HEK293 (cell line): Measurements from ENCODE around the gene PTPRN.

ENCODE experiments used
- KLF1 ChIP-seq: fragments of 450-650 bp; formaldehyde crosslinking; IDR thresholded peaks from 2 replicates; pipeline ENCODE4 v1.5.1; 2016; ENCODE audit warnings: missing biosample characterization, missing genetic modification characterization
- YY1 ChIP-seq: fragments of 450-650 bp; formaldehyde crosslinking; IDR thresholded peaks from 2 replicates; pipeline ENCODE4 v1.5.1; 2018; ENCODE audit warnings: missing biosample characterization, missing genetic modification characterization
- ZNF202 ChIP-seq: fragments of 450-650 bp; formaldehyde crosslinking; IDR thresholded peaks from 2 replicates; pipeline ENCODE4 v1.5.1; 2016; ENCODE audit warnings: missing biosample characterization, missing genetic modification characterization, borderline replicate concordance
- ZNF274 ChIP-seq, 2 experiments: fragments of 200-500 bp in 1 of 2; fragments of 450-650 bp in 1 of 2; sonication (Bioruptor generic) in 1 of 2; formaldehyde crosslinking in 1 of 2; IDR thresholded peaks; 2 replicates each; pipeline versions ENCODE4 v1.5.1 to v1.6.1; 2014 to 2016; ENCODE audit warnings: borderline replicate concordance in 1 of 2, inconsistent platforms in 1 of 2, low read length in 1 of 2, missing biosample characterization in 1 of 2, missing genetic modification characterization in 1 of 2
- ZNF354C ChIP-seq: fragments of 450-650 bp; formaldehyde crosslinking; IDR thresholded peaks from 2 replicates; pipeline ENCODE4 v1.5.1; 2016; ENCODE audit warnings: missing biosample characterization, missing genetic modification characterization, low read depth, borderline replicate concordance
- ZNF518A ChIP-seq: fragments of 450-650 bp; formaldehyde crosslinking; conservative IDR thresholded peaks from 2 replicates; pipeline ENCODE4 v1.5.1; 2016; ENCODE audit warnings: low read depth, missing biosample characterization, missing genetic modification characterization
- ZNF610 ChIP-seq: fragments of 450-650 bp; formaldehyde crosslinking; IDR thresholded peaks from 2 replicates; pipeline ENCODE4 v1.5.1; 2016; ENCODE audit warnings: missing biosample characterization, missing genetic modification characterization, borderline replicate concordance
- ZNF692 ChIP-seq: fragments of 450-650 bp; formaldehyde crosslinking; IDR thresholded peaks from 2 replicates; pipeline ENCODE4 v1.5.1; 2016; ENCODE audit warnings: missing biosample characterization, missing genetic modification characterization
- ZSCAN18 ChIP-seq: fragments of 450-650 bp; formaldehyde crosslinking; IDR thresholded peaks from 2 replicates; pipeline ENCODE4 v1.5.1; 2016; ENCODE audit warnings: missing biosample characterization, missing genetic modification characterization
- TF ChIP-seq, protein P1 (sequence below): fragments of 450-650 bp; formaldehyde crosslinking; IDR thresholded peaks from 2 replicates; pipeline ENCODE4 v1.5.1; 2016; ENCODE audit warnings: missing biosample characterization, missing genetic modification characterization, low read depth
- TF ChIP-seq, protein P2 (sequence below): fragments of 450-650 bp; formaldehyde crosslinking; IDR thresholded peaks from 2 replicates; pipeline ENCODE4 v1.5.1; 2017; ENCODE audit warnings: missing biosample characterization, missing genetic modification characterization
- TF ChIP-seq, protein P3 (sequence below): fragments of 450-650 bp; formaldehyde crosslinking; IDR thresholded peaks from 2 replicates; pipeline ENCODE4 v1.5.1; 2016; ENCODE audit warnings: missing biosample characterization, missing genetic modification characterization, borderline replicate concordance

PTPRN gene

GRCh38 chr2:219285373-219285735, 23.8 kb downstream of the PTPRN start (continued):
- TF ChIP-seq, protein P1, sequence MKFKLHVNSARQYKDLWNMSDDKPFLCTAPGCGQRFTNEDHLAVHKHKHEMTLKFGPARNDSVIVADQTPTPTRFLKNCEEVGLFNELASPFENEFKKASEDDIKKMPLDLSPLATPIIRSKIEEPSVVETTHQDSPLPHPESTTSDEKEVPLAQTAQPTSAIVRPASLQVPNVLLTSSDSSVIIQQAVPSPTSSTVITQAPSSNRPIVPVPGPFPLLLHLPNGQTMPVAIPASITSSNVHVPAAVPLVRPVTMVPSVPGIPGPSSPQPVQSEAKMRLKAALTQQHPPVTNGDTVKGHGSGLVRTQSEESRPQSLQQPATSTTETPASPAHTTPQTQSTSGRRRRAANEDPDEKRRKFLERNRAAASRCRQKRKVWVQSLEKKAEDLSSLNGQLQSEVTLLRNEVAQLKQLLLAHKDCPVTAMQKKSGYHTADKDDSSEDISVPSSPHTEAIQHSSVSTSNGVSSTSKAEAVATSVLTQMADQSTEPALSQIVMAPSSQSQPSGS = no peak
- TF ChIP-seq ZNF692 (tag by site-specific recombination) (no peak), ZNF202 (tag by site-specific recombination) (no peak), ZNF354C (tag by site-specific recombination) (no peak), KLF1 (tag by site-specific recombination) (no peak), ZNF274 (IDR thresholded peaks at IDR 0.05; ENCODE audit: low read length) (no peak), ZNF274 (tag by site-specific recombination; IDR thresholded peaks at IDR 0.05; ENCODE audit: borderline replicate concordance) (no peak), ZNF518A (tag by site-specific recombination) (no peak), ZNF610 (no peak), ZSCAN18 (tag by site-specific recombination) (no peak), YY1 (no peak)
- TF ChIP-seq, protein P2, sequence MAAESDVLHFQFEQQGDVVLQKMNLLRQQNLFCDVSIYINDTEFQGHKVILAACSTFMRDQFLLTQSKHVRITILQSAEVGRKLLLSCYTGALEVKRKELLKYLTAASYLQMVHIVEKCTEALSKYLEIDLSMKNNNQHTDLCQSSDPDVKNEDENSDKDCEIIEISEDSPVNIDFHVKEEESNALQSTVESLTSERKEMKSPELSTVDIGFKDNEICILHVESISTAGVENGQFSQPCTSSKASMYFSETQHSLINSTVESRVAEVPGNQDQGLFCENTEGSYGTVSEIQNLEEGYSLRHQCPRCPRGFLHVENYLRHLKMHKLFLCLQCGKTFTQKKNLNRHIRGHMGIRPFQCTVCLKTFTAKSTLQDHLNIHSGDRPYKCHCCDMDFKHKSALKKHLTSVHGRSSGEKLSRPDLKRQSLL (tag by site-specific recombination) = no peak
- TF ChIP-seq, protein P3, sequence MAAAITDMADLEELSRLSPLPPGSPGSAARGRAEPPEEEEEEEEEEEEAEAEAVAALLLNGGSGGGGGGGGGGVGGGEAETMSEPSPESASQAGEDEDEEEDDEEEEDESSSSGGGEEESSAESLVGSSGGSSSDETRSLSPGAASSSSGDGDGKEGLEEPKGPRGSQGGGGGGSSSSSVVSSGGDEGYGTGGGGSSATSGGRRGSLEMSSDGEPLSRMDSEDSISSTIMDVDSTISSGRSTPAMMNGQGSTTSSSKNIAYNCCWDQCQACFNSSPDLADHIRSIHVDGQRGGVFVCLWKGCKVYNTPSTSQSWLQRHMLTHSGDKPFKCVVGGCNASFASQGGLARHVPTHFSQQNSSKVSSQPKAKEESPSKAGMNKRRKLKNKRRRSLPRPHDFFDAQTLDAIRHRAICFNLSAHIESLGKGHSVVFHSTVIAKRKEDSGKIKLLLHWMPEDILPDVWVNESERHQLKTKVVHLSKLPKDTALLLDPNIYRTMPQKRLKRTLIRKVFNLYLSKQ (tag by site-specific recombination) = no peak
- TF ChIP-seq, all 188 proteins: peak for 0
